ENCODE results near the gene AOX1. TPM values are rescaled to one million over a fixed set of nuclear protein-coding genes. Genes with fewer than 3 reads are reported as not detected.

Gene AOX1
- total and polyA plus RNA-seq, 2 of the 8 experiments (the other 6 are each of a cell fraction or from before 2014, with no cell fraction given), result 5.6 to 8.3 TPM

DNA sequence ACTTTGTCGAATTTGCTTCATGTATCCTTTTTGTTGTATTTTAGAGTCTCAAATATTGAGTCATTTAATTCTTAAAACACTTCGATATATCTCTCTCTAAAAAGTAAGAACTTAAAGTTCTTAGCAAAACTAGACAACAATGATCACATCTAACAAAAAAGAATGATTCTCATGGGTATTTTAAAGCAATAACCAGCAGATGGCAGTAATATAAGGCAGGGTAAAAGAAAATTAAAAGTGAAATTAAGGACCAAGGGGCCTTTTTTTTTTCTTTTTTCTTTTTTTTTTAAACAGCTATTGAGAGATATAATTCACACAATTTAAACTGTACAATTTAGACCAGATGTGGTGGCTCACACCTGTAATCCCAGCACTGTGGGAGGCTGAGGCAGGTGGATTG lies 9.9 kb upstream of the AOX1 start:
- Histone ChIP-seq H3K14ac (ENCODE audit: insufficient read length) (no peak overlapping the region), H4K5ac (ENCODE audit: insufficient read length, low read depth, low read length) (no peak overlapping the region), H3K79me1 (ENCODE audit: low read depth, low read length) (no peaks in the 10 kb centered on the region), H3K27ac (ENCODE audit: low read depth, low read length) (no peak overlapping the region), H3K79me2 (ENCODE audit: control insufficient read depth in 1 of 2, insufficient read depth in 2 of 2, low read length in 2 of 2) (no peaks in the 10 kb centered on the region), H2BK20ac (ENCODE audit: low read length) (no peak overlapping the region), H4K20me1 (replicated peaks in 1 of 2; ENCODE audit: control insufficient read depth in 1 of 2, insufficient read depth in 2 of 2, low read length in 2 of 2) (no peaks in the 10 kb centered on the region), H3K36me3 (ENCODE audit: control insufficient read depth in 2 of 4, insufficient read depth in 4 of 4, low read length in 3 of 4) (peaks cover 0 to 3% (median 2%) of the 10 kb centered on the region in 4 experiments; a peak in 3 of 8 replicates), H3K4me2 (ENCODE audit: insufficient read depth in 1 of 2, low read depth in 2 of 2, low read length in 2 of 2) (no peak overlapping the region), H2BK15ac (ENCODE audit: low read length) (no peak overlapping the region), H2BK5ac (ENCODE audit: low read depth, low read length) (no peak overlapping the region), H2AK5ac (ENCODE audit: low read depth, low read length) (no peak overlapping the region), H3K9ac (replicated peaks in 1 of 4; ENCODE audit: extremely low read depth in 1 of 4, low read depth in 3 of 4, low read length in 3 of 4) (no peak overlapping the region), H2BK120ac (replicated peaks; ENCODE audit: low read depth, low read length) (no peak overlapping the region), H3K4me3 (ENCODE audit: extremely low read depth in 1 of 4, insufficient read depth in 2 of 4, low read depth in 3 of 4, low read length in 4 of 4) (no peak overlapping the region), H4K91ac (replicated peaks; ENCODE audit: insufficient read length, low read length) (no peak overlapping the region), H3K27me3 (replicated peaks in 1 of 4; ENCODE audit: control insufficient read depth in 3 of 4, extremely low read depth in 1 of 4, insufficient read depth in 3 of 4, low read length in 3 of 4) (no peaks in the 10 kb centered on the region), H2AFZ (ENCODE audit: low read length) (no peak overlapping the region), H3K23me2 (ENCODE audit: low read depth, low read length) (no peaks in the 10 kb centered on the region), H3K23ac (ENCODE audit: insufficient read length) (no peak overlapping the region), H4K8ac (ENCODE audit: extremely low read depth, insufficient read depth, low read length) (no peak overlapping the region), H3K4me1 (replicated peaks in 1 of 4; ENCODE audit: control insufficient read depth in 3 of 4, insufficient read depth in 4 of 4, low read length in 3 of 4) (no peaks in the 10 kb centered on the region), H3K4ac (replicated peaks; ENCODE audit: insufficient read length, low read depth, low read length) (no peak overlapping the region), H3K18ac (ENCODE audit: extremely low read depth, low read length) (no peak overlapping the region), H3K56ac (replicated peaks; ENCODE audit: insufficient read length, low read depth, low read length) (no peak overlapping the region), H3K9me3 (ENCODE audit: insufficient read depth in 2 of 2, low read depth in 1 of 2, low read length in 1 of 2) (no peaks in the 10 kb centered on the region), H2BK12ac (ENCODE audit: low read depth, low read length) (no peak overlapping the region)
- DNase-seq (ENCODE audit: low read depth in 1 of 2, low spot score in 2 of 2) (no peak), FAIRE-seq (no peak)
- CTCF ChIA-PET (ENCODE audit: partially characterized antibody), result interaction anchor here (0.7 to 1.5 kb wide), 8 partner anchors 10 to 160 kb away, joined by 3 to 7 read pairs (median 4); partner anchors contain the start of gene AOX1
- TF ChIP-seq, protein P1, sequence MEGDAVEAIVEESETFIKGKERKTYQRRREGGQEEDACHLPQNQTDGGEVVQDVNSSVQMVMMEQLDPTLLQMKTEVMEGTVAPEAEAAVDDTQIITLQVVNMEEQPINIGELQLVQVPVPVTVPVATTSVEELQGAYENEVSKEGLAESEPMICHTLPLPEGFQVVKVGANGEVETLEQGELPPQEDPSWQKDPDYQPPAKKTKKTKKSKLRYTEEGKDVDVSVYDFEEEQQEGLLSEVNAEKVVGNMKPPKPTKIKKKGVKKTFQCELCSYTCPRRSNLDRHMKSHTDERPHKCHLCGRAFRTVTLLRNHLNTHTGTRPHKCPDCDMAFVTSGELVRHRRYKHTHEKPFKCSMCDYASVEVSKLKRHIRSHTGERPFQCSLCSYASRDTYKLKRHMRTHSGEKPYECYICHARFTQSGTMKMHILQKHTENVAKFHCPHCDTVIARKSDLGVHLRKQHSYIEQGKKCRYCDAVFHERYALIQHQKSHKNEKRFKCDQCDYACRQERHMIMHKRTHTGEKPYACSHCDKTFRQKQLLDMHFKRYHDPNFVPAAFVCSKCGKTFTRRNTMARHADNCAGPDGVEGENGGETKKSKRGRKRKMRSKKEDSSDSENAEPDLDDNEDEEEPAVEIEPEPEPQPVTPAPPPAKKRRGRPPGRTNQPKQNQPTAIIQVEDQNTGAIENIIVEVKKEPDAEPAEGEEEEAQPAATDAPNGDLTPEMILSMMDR (IDR thresholded peaks at IDR 0.05; ENCODE audit: control extremely low read depth in 1 of 3, insufficient read depth in 1 of 3, low read depth in 1 of 3, low read length in 3 of 3), result peak in 1 of 3 experiments; percentile 18; a peak in 2 of 4 replicates
- TF ChIP-seq MAFK (IDR thresholded peaks at IDR 0.05; ENCODE audit: low read depth, low read length), result no peak
- TF ChIP-seq CTBP2 (IDR thresholded peaks at IDR 0.05; ENCODE audit: borderline replicate concordance, insufficient read depth, insufficient read length, low read length), result no peak
- no peak for TF ChIP-seq SAP30 (IDR thresholded peaks at IDR 0.05; ENCODE audit: insufficient read depth, insufficient replicate concordance, low read length)
- 88% methylated on average over 2 of the region's 2 CpGs; no CpG with 5 or more reads in 1 of the 2 experiments for WGBS, 2 experiments (ENCODE audit: extremely low coverage in 1 of 2, insufficient coverage in 1 of 2, insufficient read length in 1 of 2, insufficient replicate concordance in 2 of 2, low coverage in 1 of 2, low lambda C conversion rate in 2 of 2, missing lambda C conversion rate in 1 of 2)
- POLR2A ChIA-PET (ENCODE audit: partially characterized antibody), result no interaction called here
